HL-60 (cell line): ENCODE data around the gene JMJD1C.

Experiments used
- CTCF ChIP-seq: IDR thresholded peaks from one replicate; pipeline ENCODE4 v1.5.1; 2011; ENCODE audit warnings: low read length, control low read depth, inconsistent platforms; ENCODE audit not compliant: insufficient read depth
- GABPA ChIP-seq: IDR thresholded peaks from 2 replicates; pipeline ENCODE4 v1.6.1; 2012; ENCODE audit warnings: low read depth
- TF ChIP-seq, protein P1 (sequence below): IDR thresholded peaks from 2 replicates; pipeline ENCODE4 v1.6.1; 2012; ENCODE audit warnings: low read depth; ENCODE audit not compliant: insufficient replicate concordance

- TF ChIP-seq CTCF (no peak), GABPA (no peak)
- TF ChIP-seq, protein P1, sequence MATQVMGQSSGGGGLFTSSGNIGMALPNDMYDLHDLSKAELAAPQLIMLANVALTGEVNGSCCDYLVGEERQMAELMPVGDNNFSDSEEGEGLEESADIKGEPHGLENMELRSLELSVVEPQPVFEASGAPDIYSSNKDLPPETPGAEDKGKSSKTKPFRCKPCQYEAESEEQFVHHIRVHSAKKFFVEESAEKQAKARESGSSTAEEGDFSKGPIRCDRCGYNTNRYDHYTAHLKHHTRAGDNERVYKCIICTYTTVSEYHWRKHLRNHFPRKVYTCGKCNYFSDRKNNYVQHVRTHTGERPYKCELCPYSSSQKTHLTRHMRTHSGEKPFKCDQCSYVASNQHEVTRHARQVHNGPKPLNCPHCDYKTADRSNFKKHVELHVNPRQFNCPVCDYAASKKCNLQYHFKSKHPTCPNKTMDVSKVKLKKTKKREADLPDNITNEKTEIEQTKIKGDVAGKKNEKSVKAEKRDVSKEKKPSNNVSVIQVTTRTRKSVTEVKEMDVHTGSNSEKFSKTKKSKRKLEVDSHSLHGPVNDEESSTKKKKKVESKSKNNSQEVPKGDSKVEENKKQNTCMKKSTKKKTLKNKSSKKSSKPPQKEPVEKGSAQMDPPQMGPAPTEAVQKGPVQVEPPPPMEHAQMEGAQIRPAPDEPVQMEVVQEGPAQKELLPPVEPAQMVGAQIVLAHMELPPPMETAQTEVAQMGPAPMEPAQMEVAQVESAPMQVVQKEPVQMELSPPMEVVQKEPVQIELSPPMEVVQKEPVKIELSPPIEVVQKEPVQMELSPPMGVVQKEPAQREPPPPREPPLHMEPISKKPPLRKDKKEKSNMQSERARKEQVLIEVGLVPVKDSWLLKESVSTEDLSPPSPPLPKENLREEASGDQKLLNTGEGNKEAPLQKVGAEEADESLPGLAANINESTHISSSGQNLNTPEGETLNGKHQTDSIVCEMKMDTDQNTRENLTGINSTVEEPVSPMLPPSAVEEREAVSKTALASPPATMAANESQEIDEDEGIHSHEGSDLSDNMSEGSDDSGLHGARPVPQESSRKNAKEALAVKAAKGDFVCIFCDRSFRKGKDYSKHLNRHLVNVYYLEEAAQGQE: no peak
Observed at GRCh38 chr10:63373176-63373575, 92.6 kb downstream of the JMJD1C start.
